Cerebellar cortex (tissue), 1 donor: ENCODE results near the gene RAF1.
A peak's percentile ranks its signal among the peaks of the same experiment; 100 is the strongest.
"Not testable (repeated sequence)": the region's sequence is repeated elsewhere in the genome, so short reads cannot be mapped to it uniquely, and the experiment has no call there.

Experiments used
- DNase-seq: peaks from one replicate; pipeline ENCODE4 v3.0.0-alpha.2; 2015; ENCODE audit warnings: low spot score

Gene RAF1

GRCh38 chr3:12663936-12664908 is at the start of gene RAF1:
TSS of gene RAF1 (minus strand) at chr3:12664117. CDS start at chr3:12618721, 45,396 bp downstream.
- DNase-seq = peak; percentile 98

GRCh38 chr3:12710062-12710461 is 46.1 kb upstream of the RAF1 start:
- DNase-seq = no peak

GRCh38 chr3:12709334-12709733 is 45.4 kb upstream of the RAF1 start:
- no peak for DNase-seq

GRCh38 chr3:12708584-12709192 is 44.8 kb upstream of the RAF1 start:
- DNase-seq = no peak

GRCh38 chr3:12707449-12707848 is 43.5 kb upstream of the RAF1 start:
- DNase-seq = no peak

- peak; percentile 71 for DNase-seq
Observed at GRCh38 chr3:12706504-12707253, 42.8 kb upstream of the RAF1 start.

GRCh38 chr3:12705981-12706380 is 42.1 kb upstream of the RAF1 start:
- DNase-seq = no peak

GRCh38 chr3:12705374-12705926 is 41.5 kb upstream of the RAF1 start:
- DNase-seq = no peak

GRCh38 chr3:12702501-12702900 is 38.6 kb upstream of the RAF1 start:
- DNase-seq = no peak

- DNase-seq = not testable (repeated sequence)
Observed at GRCh38 chr3:12701601-12702000, 37.7 kb upstream of the RAF1 start.

- no peak for DNase-seq
Observed at GRCh38 chr3:12700800-12701199, 36.9 kb upstream of the RAF1 start.

GRCh38 chr3:12695916-12696315 is 32.0 kb upstream of the RAF1 start:
- DNase-seq = no peak

GRCh38 chr3:12695112-12695511 is 31.2 kb upstream of the RAF1 start:
- DNase-seq = no peak

GRCh38 chr3:12692444-12692843 is 28.5 kb upstream of the RAF1 start:
- no peak for DNase-seq

GRCh38 chr3:12689997-12690711 is 26.2 kb upstream of the RAF1 start:
- DNase-seq = no peak

GRCh38 chr3:12687948-12688347 is 24.0 kb upstream of the RAF1 start:
- DNase-seq = no peak

- DNase-seq = no peak
Observed at GRCh38 chr3:12686096-12686495, 22.2 kb upstream of the RAF1 start.

GRCh38 chr3:12681943-12682390 is 18.1 kb upstream of the RAF1 start:
- DNase-seq = no peak

- no peak for DNase-seq
Observed at GRCh38 chr3:12681089-12681942, 17.4 kb upstream of the RAF1 start.

GRCh38 chr3:12679468-12679867 is 15.6 kb upstream of the RAF1 start:
- DNase-seq = no peak

- no peak for DNase-seq
Observed at GRCh38 chr3:12677616-12678015, 13.7 kb upstream of the RAF1 start.
